Activated CD8-positive, alpha-beta memory T cell treated with anti-CD3 and anti-CD28 coated beads for 1 hour (primary cell): Measurements from ENCODE around the gene FDXR.

ENCODE experiments used
- DNase-seq, 2 donors: peaks; one replicate each; pipeline ENCODE4 v3.0.0-alpha.2; 2020; ENCODE audit warnings: low read depth in 1 of 2; ENCODE audit errors: extremely low read depth in 1 of 2

The FDXR gene

DNA sequence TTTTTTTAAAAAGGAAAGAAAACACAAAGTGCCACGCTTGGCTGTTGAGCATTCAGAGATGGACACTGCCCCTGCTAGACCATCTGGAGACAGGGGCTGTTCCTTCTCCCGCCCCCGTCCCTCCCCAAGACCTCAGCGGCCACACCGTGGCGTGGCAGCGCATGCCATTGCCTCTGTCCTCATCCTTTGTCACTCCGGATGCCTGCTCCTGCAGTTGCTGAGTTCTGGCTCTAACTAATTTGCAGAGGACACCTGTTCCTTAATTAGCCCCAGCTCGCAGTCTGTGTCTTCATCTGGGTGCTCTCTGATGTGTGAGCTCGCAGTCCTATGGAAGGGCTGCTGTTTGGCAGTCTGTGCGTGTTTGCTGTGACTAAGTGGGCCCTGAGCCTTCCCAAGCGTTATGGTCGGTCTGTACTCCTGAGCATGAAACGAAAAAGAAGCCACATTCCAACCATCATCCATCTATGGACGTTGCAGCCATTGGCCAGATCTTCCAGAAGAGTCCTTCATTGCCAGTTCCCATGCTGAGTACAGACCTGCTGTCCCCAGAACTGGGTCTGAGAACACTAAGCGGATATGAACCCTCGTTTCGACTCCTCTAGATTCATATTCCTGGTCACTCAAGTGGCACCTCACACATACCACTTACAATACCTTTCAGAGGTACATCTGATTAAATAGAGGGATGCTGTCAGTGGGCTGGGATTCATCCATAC, 55.7 kb downstream of the FDXR start:
- DNase-seq, result no peak

DNA sequence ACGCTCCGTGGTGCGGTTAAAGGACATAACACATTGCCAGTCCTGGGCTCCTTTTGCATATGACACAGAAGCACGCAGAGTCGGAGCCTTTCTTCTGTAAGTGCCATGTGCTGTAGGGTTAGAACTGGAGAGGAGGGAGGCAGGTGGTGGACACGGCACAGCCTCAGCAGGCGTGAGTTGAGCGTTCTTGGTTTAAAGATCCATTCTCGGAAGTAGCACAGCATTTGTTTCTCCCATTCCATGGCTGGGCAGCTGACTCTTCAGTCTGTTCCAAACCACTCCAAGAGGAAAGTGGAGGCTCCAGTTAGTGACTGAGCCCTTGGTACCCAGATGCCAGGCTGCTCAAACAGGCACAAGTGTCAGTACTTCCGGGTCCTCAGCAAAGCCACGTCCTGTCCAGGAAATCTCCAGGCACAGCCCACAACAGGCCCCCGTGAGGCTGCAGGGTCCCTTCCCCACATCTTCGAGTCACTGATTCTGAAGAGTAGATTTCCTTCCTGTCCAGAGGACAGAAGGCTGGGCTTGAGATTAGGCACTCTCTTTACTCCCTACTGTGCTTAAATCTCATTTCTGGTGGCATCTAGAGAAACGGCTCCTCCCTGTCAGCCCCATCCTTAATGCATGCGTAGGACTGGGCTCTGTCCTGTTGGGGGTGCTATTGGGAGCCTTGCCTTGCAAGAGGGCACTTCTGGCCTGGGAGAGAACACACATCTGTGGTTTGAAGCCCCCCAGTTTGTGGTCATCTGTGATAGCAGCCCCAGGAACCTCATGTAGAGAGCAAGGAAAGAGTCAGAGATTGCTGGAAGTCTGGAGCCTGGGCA, 57.0 kb downstream of the FDXR start:
- DNase-seq, result no peak

DNA sequence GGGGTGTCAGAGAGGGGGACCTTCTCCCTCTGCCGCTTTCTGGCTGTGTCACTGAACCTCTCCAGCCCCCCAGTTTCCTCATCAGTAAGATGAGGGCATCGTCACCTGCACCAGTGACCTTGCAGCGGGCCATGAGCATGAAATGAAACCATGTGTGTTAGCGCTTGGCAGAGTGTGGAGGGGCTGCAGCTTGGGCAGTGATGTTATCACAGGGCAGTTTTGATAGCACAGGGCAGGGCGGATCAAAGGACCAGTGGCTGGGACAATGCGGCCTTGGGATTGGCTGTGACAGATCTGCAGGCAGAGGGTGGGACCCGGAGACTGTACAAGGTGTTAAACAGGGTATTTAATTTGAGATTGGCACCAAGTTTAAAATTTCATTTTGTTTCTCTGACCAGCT, 57.7 kb downstream of the FDXR start:
- DNase-seq, result no peak

DNA sequence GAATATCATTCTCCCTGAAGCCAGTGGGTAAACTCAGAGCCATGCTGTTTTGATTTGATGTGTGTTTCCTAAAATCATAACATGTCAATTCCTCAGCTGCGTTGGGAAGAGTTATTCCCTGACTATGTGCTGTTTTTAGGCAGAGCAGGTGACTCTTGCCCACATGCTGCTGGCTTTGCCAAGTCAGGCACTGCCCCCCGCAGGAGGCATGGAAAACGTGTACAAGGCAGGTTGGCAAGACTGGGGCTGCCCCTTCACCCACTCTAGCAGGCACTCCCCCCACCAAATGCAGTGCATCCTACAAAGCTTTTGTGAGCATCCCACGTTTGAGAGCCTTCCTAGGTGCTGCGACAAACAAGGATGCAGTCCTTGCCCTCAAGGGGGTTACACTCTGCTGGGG, 58.3 kb downstream of the FDXR start:
- DNase-seq, result no peak
